ENCODE measurements around the gene SPATS2.
"Not testable (repeated sequence)": the region's sequence is repeated elsewhere in the genome, so short reads cannot be mapped to it uniquely, and the experiment has no call there.

The SPATS2 gene

DNA sequence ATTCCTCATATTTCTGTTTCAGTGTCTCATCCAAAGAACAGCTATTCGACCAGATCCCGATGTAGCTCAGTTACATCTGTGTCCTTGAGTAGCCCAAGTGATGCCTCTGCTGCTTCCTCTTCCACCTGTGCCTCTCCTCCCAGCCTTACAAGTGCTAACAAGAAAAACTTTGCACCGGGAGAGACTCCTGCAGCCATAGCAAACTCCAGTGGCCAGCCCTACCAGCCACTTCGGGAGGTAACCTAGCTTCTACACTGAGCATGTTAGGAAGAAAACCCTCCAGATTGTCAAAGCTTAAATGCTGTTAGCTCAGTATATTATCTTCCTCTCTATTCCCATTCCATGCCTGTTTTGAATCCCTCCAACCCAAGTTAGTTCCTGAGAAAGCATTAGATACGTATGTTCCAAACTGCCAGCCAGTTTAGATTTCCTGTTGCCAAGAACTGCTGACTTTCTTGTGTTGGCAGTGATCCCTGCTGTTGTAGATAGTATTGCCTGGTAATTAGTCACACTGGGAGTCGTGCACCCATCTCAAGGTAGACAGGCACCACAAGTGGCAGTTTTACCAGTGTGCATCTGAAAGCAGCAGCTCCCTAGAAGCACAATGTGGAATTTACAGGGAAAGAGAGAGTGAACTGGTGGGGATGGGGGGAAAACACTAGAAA lies 157.5 kb downstream of the SPATS2 start:
- no peak for DNase-seq

DNA sequence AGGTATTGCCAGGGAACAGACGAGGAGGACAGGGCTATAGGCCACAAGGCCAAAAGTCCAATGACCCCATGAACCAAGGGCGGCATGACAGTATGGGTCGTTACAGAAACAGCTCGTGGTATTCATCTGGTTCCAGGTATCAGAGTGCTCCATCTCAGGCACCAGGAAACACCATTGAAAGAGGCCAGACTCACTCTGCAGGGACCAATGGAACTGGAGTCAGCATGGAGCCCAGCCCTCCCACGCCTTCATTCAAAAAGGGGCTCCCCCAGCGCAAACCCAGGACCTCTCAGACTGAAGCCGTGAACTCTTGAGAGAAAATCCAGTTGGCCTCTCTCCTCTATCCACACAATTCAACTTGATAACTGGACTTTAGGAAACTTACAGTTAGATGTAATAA lies 158.7 kb downstream of the SPATS2 start:
- no peak for DNase-seq

DNA sequence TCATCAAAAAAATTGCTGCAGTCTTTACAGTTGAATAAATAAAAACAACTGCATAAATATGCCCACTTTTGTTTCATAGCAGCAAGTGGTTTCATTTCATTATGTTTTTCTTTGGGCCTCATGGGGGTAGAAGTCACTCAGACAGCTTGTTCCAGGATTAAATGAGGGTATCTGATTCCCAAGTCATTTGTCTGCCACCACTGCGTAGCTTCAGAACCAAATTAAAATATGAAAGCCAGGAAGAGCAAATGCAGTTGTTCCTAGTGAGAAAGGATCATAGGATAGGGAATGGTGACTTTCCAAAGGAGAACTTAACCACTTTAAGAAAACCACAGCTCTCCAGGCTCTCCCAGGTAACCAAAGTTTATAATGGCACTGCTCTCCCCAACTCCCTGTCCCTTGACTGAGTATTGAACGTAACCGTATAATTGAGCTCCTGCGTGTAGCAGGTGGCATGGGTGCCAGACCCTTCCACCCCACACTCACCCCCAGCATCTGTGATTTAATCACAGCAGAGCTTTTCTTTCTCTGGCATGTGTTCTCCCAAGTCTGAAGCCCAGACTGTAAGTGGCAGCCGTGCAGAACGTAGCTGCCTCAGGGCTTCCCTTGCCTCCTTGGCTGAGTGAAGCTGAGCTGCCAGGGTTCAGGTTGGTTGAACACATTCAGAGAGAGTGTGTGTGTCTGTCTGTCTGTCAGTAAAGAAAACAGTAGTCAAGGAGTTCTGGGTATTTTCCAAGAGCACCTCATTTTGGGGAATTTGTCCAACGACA lies 160.3 kb downstream of the SPATS2 start:
- DNase-seq = no peak

DNA sequence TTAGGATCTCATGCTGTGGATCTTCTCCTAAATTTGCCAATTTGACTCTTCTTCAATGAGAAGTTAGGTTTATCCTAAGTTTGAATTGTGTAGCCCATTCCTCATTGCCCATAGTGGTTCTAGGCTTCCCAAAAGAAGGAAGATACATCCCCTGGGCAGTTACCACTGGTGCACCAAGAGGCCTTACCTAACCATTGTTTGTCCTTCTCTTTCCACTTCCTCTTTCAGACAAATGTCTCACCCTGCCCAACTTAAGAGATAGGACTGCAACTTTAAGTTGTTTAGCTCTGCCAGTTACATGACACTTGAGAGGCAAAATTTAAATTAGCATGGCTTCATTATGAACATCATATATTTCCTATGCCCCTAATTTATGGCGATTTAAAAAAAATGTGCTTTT lies 162.2 kb downstream of the SPATS2 start:
- no peak for DNase-seq

DNA sequence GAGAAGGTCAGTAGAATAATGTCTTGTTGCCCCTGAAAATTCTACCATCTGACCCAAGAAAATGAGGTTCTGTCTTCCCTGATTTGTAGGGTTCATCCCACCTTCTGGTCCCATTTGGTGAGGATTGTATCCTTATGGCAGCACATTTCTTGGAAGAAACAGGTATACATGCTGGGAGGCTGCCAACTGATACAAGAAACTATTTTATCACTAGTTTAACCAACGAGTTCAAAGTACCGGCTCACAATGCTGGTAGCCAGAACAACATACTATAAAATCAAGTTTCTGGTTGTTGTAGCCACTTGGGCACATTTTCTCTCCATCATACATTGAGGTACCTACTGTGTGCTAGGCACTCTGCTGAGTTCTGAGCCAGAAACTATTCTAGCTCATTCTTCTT lies 164.5 kb downstream of the SPATS2 start:
- no peak for DNase-seq

DNA sequence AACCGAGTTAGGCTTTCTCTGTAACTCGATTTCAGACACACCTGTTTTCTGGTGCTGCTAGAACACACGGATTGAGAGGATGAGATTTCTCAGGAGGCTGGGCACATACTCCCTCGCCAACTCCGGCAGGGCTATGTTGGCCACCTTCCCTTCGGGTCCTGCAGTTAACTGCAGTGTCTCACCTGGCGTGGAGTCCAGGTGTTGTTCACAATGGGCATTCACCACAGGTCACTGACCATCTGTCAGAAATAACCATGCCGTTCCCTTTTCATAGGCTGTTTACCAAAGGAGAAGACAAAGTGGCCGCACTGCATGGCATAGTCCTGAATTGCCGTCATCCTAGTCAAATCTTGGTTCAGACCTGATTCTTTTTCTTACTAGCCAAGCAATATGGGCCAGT lies 166.1 kb downstream of the SPATS2 start:
- DNase-seq = no peak

DNA sequence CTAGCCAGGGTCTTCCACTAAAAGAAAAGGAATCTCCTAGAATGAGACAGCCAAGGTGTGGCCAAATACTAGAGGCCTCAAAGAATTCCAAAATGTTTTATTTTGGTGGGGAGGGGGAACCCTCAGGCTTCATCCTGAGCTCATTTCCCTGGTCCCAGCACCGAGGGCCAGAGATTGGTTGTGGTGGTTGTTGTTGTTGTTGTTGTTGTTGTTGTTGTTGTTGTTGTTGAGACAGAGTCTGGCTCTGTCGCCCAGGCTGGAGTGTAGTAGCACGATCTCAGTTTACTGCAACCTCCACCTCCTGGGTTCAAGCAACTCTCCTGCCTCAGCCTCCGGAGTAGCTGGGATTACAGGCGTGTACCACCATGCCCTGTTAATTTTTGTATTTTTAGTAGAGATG lies 166.9 kb downstream of the SPATS2 start:
- DNase-seq = not testable (repeated sequence)

DNA sequence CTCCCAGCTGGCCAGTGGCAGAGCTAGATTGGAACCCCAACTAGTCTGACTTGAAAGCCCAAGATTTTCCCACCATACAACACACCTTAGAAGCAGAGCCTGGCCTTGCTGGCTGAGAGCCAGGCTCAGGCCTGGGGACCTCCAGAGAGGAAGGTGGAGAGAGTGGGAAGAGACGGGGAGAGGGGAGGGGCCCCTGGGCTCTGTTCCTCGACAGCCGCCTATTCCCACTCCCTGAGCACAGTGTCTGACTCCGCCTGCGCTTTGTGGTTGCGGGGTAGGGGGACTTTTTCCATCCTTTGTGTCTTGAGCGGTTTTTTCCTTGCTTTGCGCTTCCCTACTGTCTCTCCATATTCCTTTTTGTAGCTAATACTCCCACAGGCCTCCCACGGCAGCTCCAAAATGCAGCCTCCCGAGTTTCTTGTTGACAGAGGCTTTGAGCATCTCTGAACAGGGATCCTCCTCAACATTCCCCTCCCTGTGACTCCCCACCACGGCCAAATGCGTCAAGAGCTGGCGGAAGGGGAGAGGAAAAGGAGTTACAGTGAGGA lies 167.5 kb downstream of the SPATS2 start:
- no peak for DNase-seq

DNA sequence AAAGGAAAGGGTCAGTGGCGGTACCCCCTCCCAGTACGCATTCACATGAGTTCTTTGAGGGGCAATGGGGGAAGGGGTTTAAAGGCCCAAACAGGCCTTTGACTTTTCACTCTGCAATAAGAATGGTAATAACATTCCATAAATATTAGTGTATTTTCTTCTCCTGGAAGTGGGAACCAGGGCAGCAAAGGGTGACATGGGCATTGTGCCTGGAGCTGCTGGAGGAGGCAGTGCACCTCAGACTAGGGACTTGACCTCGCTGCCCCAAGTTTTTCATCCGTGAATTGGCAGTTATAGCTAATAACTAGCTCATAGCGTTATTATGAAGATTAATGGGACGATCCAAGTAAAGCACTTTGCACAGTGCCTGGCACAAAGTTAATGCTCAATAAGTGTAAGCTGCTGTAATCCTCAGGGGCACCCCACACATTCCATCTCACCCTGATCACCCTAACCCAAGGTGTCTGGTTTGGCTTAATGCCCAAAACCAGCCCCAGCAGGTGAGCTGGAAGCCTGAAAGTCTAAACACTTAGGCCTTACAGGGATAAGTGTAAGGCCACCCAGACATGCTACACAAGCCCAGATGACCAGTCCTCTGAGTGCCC lies 168.8 kb downstream of the SPATS2 start:
- no peak for DNase-seq

DNA sequence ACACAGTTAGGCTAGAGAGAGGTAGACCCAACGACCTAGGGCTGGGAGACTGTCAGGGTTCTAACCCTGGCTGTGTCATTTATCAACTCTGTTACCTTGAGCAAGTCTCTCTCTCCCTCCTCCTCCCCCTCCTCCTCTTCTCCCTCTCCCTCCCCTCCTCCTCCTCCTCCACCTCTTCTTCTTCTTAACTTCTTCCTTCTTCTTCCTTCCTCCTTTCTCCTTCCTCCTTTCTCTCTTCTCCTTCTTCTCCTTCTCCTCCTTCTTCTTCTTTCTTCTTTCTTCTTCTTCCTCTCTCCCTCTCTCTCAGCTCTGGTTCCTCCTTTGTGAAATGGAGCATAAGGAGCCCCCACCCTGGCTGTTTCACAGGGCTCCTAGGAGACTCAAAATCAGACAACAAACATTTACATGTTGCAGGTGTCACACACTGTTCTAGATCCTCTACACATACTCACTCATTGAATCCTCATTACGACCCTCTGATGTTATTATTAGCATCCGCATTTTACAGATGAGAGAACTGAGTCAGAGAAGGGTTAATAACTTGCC lies 169.3 kb downstream of the SPATS2 start:
- no peak for DNase-seq

DNA sequence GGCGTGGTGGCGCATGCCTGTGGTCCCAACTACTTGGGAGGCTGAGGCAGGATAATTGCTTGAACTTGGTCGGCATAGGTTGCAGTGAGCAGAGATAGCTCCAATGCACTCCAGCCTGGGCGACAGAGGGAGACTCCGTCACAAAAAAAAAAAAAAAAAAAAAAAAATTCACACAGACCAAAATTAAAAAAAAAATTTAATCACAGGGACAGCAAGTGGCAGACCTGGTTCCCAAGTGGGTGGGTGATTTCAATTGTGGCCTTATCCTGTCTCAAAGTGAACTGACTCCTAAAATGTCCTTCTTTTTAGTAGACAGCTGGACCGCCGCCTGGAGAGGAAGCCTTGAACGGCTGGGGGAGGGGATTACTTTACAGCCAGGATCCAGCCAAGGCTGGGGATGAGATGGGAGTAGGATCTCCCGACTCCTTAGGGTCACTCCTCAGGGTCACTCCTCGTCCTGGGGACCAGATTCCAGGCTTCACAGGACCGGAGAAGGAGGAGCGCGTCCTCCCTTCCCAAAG lies 170.0 kb downstream of the SPATS2 start:
- no peak for DNase-seq

DNA sequence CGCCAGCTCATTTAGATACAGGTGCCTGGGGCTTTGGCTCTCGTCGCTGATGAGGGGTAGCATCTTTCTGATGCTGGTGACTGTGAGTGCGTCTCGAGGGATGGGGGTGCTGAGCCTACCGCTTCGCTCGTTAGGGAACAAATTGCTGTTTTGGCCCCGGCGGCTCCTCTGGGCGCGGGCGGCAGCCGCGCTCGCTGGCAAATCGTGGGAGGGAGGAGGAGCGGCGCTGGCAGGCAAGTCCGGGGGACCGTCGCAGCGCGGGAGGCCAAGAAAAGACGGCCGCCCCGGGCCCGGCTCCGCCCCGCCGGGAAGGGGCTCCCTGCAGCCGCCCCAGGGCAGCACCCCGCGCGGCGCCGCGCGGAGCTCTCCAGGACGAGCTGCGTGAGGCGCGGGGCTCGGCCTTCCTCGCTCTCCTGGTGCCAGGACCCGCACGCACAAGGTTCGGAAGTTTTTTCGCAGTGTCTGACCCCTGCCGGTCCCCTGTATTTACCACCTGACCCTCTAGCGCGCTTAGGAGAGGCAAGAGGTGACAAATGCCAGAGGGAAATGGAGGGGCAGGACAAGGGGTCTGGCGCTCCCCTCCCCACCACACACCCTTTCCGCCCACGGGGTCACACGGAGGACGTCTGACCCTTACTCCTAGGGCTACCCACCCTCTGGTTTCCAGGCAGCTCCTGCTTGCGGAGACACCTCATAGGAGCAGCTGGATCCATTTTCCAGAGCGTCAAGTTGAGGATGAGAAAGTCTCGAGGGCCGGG lies 170.7 kb downstream of the SPATS2 start:
- DNase-seq = peak; percentile 21

DNA sequence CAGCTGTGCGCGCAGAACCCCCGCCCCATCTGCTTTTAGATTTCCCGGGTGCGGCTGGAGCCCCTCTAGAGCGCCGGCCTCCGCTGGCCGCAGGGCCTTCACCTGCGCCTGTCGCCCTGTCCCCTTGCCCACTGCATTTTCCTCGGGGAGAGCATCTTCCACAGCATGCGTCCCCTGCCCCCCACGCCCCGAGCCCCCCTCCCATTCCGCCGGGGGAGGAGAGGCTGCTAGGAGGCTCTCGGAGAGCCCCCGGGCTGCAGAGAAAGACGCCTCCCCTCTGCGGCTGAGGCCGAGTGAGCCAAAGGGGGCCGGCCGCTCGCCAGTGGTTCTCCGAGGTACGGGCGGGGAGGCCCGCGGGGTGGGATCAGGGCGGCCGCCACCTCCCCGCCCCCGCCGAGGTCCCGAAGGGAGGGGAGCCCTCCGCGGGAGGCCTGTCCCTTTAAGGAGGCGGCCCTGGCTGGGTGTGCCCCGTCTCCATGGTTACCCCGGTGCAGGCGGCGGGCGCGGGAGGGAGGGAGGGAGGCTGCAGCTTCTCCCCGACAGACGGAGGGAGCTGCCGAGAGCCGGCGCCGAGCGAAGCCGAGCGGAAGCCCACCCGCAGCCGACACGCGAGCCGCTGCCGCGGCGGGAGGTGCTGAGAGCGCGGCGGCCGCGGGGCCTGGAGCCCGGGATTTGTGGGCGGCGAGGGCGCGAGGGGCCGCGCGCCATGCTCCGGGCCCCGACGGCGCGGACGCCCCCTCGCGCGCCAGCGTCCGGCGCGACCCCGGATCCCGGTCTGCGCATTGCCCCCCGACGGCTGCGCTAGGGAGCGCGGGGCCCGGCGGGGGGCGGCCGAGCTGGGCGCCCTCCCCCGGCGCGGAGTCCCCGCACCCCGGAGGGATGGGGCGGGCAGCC lies 171.5 kb downstream of the SPATS2 start, which contains the start of gene KCNH3:
Gene KCNH3, plus strand, starts transcription at position 521 of the 894 bp plus-strand sequence. CDS start 387 bp downstream, outside the sequence.
- peak; percentile 86 for DNase-seq

DNA sequence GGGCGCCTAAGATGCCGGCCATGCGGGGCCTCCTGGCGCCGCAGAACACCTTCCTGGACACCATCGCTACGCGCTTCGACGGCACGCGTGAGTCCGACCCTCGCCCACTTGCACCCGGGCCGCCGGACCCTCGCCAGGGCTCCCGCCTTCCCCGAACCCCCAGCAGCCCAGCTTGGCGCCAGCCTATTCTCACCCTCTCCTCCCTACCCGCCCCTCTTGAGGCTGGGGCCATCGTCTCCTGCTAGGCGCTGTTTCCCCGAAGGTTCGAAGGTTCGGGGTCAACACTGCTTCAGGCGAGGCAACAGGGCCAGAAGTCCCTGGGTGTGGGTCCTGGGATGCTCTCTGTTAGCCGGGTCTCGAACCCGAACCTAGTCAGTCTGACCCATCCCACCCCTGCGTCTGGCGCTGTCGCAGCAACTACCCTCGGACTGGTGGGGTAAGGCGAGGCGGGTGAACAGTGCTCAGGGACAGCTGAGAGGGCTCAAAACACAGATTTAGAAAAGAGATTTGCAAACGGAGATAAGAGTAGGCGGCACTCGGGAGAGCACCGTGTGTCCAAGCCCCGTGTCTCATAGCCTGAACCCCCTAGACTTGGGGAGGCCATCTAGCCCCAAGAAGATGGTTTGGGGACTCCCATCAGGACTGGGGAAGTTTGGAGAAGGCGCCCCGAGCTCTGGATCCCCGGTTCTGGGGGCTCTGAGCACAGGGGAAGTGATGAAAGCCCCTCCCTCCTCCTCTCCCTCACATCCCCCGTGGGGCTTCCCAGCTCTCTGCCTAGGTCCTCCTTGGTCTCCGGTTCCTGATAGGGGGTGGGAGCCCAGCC lies 172.4 kb downstream of the SPATS2 start:
- no peak for DNase-seq

DNA sequence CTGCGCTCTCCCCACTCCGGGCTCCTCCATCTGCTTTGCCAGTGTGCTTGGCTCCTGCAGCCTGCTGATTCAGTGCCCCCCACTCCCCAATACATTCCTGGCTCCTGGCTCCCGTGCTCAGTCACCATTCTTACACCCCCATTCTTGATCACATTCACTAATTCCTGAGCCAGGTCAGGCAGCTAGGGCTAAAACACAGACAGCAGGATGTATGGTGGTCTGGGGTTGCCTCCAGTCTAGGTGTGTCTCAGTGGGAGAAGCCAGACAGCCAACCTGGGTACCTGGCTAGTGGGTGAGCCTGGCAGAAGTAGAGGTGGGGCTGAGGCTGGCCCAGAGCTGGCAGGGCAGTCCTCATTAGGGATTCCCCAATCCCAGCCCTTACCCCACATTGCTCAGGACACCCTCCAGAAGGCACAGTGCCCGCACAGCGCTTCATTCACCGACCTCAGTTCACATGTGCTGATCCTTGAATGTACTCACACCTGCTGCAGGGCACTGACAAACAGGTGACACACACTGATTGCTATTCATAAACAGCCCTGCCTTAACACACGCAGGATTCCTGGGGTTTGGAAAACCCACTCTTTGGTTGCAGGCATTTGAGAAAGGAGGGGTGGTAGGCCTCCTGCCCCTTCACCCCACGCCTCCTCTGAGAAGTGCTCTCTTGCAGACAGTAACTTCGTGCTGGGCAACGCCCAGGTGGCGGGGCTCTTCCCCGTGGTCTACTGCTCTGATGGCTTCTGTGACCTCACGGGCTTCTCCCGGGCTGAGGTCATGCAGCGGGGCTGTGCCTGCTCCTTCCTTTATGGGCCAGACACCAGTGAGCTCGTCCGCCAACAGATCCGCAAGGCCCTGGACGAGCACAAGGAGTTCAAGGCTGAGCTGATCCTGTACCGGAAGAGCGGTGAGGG lies 173.2 kb downstream of the SPATS2 start:
- DNase-seq = no peak

DNA sequence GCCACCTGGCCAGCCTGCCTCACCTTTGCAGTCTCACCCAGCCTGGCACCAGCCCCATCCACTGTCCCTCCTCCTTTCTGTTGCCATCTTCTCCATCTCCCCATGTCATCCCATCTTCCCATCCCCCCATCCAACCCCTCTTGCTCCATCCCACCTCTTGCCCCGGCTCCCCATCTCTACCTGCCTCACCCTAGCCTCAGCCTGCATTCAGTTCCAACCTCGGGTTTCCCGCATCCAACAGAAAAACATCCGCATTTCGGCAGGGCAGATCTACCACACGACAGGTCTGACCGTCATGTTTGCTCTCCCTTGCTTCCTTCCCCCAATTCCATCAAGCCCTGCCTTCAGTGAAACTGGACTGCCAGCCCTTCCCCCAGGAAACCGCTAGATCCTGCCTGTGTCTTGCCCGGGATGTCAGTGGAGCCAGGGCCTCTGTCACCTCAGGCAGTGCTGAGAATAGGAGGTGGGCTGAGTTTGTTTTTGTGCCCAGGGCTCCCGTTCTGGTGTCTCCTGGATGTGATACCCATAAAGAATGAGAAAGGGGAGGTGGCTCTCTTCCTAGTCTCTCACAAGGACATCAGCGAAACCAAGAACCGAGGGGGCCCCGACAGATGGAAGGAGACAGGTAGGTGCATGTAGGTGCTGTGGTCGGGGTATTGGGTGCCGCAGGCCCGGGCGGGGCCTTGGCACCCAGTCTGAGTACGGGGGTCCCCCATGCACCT lies 174.0 kb downstream of the SPATS2 start:
- DNase-seq = no peak

DNA sequence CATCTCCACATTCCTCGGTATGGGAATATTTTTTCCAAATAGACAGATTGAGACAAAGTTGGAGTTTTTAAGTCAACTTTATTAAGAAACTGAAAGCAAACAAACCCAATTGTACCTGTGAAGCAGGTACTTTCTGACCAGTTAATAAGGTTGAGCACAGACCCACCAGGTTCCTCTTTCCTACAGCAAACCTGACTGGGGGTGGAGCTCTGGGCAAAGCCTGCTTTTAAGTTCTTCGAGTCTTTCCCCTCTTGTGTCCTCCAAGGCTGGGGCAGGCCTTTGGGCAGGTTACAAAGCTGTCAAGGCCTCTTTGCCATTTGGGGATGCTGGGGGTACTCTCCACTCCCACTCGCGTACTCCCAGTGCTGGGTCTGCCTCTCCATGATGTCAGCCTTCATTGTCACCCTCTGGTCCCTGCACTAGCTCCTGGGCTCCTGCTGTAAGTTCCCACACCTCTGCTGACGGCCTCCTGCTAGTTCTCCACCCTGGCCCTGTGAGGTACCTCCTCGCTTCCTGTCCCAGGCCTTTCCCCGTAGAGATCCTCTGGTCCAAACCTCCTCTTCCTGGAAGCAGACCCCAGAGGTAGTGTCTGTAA lies 174.7 kb downstream of the SPATS2 start:
- no peak for DNase-seq

DNA sequence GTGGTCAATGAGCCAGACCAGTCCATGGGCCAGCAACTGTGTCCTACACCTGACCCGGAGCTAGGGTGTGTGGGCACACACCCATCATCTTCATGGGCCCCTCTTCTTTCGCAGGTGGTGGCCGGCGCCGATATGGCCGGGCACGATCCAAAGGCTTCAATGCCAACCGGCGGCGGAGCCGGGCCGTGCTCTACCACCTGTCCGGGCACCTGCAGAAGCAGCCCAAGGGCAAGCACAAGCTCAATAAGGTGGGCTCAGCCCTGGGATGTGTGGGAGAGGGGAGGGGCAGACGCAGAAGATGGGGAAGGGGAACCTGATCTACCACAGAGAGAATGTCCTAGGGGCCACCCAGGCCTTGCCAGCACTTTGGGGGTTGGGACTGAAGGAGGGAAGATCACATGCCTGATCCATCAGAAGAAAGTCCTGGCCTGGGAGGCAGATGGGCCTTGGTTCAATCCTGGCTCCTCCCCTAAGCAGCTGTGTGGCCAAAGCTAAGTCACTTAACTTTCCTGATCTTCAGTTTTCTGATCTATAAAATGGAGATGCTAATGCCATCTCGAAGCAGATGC lies 175.4 kb downstream of the SPATS2 start:
- DNase-seq = no peak
